Suprapubic skin (tissue), 4 donors: Measurements from ENCODE around the gene KRT36.

Experiments used
- CTCF ChIP-seq, 2 donors: fragments of 200-600 bp in 1 of 2; fragments of 450-650 bp in 1 of 2; sonication (generic) in 1 of 2; IDR thresholded peaks; one replicate each; pipeline ENCODE4 v1.5.1; 2016 to 2019; ENCODE audit warnings: antibody characterized with exemption in 2 of 2, mild to moderate bottlenecking in 1 of 2, moderate library complexity in 1 of 2
- EP300 ChIP-seq: sonication (generic); formaldehyde crosslinking; IDR thresholded peaks from one replicate; pipeline ENCODE4 v1.6.1; 2017; ENCODE audit warnings: antibody characterized with exemption
- POLR2A ChIP-seq, 2 donors: fragments of 450-650 bp; IDR thresholded peaks; one replicate each; pipeline ENCODE4 v1.6.1; 2017; ENCODE audit warnings: antibody characterized with exemption in 2 of 2, mild to moderate bottlenecking in 2 of 2, moderate library complexity in 2 of 2
- POLR2AphosphoS5 ChIP-seq, 3 donors: sonication (generic); formaldehyde crosslinking; IDR thresholded peaks; one replicate each; pipeline ENCODE4 v1.6.1; 2017; ENCODE audit warnings: antibody characterized with exemption in 3 of 3

GRCh38 chr17:41530062-41531048, 40.6 kb upstream of the KRT36 start:
- TF ChIP-seq CTCF (IDR thresholded peaks at IDR 0.05) (no peak), POLR2AphosphoS5 (IDR thresholded peaks at IDR 0.05) (no peak), POLR2A (IDR thresholded peaks at IDR 0.05) (no peak), EP300 (no peak)
